SH-SY5Y (cell line): ENCODE measurements around the gene CASK.

ENCODE experiments used
- GATA2 ChIP-seq: IDR thresholded peaks from 2 replicates; pipeline ENCODE4 v1.6.1; 2011; ENCODE audit warnings: mild to moderate bottlenecking, low read depth, low read length
- GATA3 ChIP-seq: IDR thresholded peaks from 2 replicates; pipeline ENCODE4 v1.6.1; 2011; ENCODE audit warnings: low read depth, mild to moderate bottlenecking, low read length, moderate library complexity

- TF ChIP-seq GATA2 (no peak), GATA3 (no peak)
Measured at GRCh38 chrX:41858161-41858775, 65.1 kb downstream of the CASK start.
